Measurements from ENCODE around the gene COL18A1. TPM values are rescaled to one million over a fixed set of nuclear protein-coding genes. Genes with fewer than 3 reads are reported as not detected.

The COL18A1 gene
- total RNA-seq, 4 donors from 2014 or later = 18.6 to 85.0 (median 33.0) TPM

DNA sequence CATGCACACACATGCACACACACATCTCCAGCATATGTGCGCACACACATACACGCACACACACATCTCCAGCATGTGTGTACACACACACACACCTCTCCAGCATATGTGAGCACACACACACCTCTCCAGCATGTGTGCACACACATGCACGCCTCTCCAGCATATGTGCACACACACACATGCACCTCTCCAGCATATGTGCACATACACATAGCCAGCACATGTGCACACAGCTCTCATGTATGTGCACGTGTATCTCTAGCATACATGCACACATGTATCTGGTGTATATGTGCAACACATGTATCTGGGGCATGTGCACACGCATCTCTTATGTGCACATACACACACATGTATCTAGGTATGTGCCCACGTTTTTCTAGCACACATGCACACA, 79.4 kb downstream of the COL18A1 start:
- Histone ChIP-seq H3K36me3 (peaks cover 0 to 5% (median 0%) of the 10 kb centered on the region in 3 donors), H3K4me1 (no peaks in the 10 kb centered on the region), H3K27me3 (no peaks in the 10 kb centered on the region), H3K9me3 (no peaks in the 10 kb centered on the region), H3K4me3 (no peak overlapping the region), H3K27ac (no peak overlapping the region)
- DNase-seq = no peak
- no peak for TF ChIP-seq POLR2A (IDR thresholded peaks at IDR 0.05)
- TF ChIP-seq CTCF (IDR thresholded peaks at IDR 0.05) = no peak

DNA sequence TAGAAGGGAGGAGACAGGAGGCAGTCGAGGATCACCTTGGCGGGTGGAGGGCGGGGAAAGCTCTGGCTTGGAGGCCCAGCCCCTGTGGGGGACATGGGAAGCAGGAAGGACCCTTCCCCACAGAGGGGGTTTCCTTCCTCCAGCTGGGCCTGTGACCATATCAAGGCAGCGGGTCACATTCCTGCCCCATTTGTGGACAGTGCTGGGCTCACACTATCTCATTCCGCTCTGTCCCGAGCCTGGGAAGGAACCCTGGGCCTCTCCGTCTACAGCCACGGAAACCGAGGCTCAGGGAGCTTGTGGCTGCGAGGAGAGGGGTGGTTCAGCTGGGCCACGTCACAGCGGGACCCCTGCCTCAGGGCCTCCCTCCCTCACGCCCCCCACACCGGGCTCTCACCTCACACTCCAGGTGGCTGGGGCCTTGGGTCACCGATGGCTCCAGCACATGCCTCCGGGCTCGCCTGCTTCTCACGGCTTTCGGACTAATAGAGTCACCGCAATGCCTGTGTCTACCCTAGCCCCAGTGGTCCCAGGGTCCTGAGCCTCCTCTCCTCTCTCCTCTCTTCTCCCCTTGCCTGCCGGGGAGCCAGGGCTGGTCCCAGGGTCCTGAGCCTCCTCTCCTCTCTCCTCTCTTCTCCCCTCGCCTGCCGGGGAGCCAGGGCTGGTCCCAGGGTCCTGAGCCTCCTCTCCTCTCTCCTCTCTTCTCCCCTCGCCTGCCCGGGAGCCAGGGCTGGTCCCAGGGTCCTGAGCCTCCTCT, 80.9 kb downstream of the COL18A1 start:
- Histone ChIP-seq H3K9me3 (no peaks in the 10 kb centered on the region), H3K4me3 (no peak overlapping the region), H3K27me3 (no peaks in the 10 kb centered on the region), H3K4me1 (no peaks in the 10 kb centered on the region), H3K27ac (no peak overlapping the region), H3K36me3 (peaks cover 0 to 5% (median 0%) of the 10 kb centered on the region in 3 donors)
- no peak for DNase-seq
- TF ChIP-seq POLR2A (IDR thresholded peaks at IDR 0.05) = no peak
- no peak for TF ChIP-seq CTCF (IDR thresholded peaks at IDR 0.05)

DNA sequence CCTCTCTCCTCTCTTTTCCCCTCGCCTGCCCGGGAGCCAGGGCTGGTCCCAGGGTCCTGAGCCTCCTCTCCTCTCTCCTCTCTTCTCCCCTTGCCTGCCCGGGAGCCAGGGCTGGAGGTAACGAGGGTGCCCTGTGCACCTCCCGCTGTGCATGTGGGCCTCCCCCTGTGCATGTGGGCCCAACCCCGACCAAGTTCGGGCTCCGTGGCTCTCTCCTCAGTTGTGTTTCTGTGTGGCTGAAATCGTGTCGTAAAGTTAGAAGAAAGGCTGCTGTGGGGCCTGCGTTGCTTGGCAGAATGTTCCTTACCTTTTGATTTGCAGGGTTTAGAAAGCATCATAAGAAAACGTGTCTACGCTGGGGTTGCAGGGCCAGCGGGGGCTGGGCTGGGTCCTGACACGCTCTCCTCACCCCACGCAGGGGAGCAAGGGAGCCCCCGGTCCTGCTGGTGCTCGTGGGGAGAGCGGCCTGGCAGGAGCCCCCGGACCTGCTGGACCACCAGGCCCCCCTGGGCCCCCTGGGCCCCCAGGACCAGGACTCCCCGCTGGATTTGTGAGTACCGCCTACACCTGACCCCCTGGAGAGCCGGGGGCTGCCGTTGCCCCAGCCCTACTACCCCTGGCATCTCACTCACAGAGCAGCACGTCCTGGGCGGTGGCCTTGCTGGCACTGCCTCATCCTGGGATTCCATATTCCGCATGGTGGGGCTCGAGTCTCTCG, 81.6 kb downstream of the COL18A1 start:
- Histone ChIP-seq H3K36me3 (peaks cover 0 to 5% (median 0%) of the 10 kb centered on the region in 3 donors), H3K27ac (no peak overlapping the region), H3K4me1 (no peaks in the 10 kb centered on the region), H3K9me3 (no peaks in the 10 kb centered on the region), H3K4me3 (no peak overlapping the region), H3K27me3 (no peaks in the 10 kb centered on the region)
- TF ChIP-seq POLR2A (IDR thresholded peaks at IDR 0.05) (no peak), CTCF (IDR thresholded peaks at IDR 0.05) (no peak)
- DNase-seq = no peak

DNA sequence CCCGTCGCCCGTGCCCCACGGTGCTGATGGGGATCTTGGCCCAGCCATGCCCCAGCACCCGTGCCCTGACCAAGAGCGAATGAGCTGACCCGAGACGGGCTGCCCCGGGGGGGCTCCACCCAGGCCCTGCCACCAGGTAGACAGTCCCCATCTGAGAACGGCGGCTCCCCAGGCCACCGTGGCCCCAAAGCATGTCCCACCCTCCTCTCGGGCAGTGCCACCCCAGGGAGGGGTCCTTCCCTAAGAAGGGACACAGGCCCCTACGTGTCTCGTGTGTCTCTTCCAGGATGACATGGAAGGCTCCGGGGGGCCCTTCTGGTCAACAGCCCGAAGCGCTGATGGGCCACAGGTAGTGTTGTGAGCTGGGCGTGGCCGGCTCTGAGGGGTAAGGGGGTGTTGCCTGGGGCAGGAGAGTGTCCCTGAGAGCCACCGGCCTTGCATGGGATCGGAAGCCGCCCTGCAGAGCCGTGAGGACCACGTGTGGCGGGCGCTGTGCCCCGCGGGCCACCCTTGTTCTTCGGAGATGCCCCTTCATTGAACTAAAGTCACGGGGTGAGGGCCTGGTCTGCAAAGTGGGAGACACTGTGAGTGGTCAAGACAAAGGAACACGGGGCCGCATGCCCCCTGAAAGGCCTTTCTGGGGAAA, 82.3 kb downstream of the COL18A1 start:
- H3K27me3 ChIP-seq = no peaks in the 10 kb centered on the region
- no peak for DNase-seq
- TF ChIP-seq POLR2A (IDR thresholded peaks at IDR 0.05) (no peak), CTCF (IDR thresholded peaks at IDR 0.05) (no peak)
- no peak overlapping the region for H3K27ac ChIP-seq
- peaks cover 0 to 5% (median 0%) of the 10 kb centered on the region in 3 donors for H3K36me3 ChIP-seq
- no peaks in the 10 kb centered on the region for H3K9me3 ChIP-seq
- no peaks in the 10 kb centered on the region for H3K4me1 ChIP-seq
- H3K4me3 ChIP-seq = no peak overlapping the region

DNA sequence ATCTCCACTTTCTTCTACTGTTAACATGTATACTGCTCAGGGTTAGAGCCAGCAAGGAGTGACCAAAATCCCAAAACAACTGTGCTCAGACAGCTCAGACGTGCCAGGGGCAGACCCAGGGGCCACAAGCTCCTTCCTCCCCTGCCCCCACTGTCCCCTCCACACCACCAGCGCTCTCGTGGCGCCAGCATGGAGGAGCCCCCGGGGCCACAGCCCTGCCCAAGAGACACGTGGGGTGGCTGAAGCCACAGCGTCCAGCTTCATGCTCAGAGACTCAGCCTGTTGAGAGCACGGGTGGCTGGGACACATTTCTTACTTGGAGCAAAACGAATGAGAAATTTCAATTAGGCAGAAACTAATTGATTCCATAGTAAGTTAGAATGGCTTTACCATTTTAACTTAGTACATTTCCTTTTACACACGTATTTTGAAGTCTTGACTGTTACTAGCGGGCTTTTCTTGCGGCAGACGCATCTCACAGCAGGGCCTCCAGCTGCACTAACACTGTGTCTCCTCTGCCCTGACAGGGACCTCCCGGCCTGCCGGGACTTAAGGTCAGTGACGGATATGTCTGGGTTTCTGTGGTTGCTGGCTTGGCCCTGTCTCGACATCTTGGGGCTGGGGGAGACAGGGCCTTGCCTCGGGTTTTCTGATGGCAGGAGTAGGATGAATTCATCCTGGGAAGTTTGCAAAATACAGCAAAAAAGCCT, 83.1 kb downstream of the COL18A1 start:
- H3K4me1 ChIP-seq = no peaks in the 10 kb centered on the region
- H3K36me3 ChIP-seq = peaks cover 0 to 5% (median 0%) of the 10 kb centered on the region in 3 donors
- no peaks in the 10 kb centered on the region for H3K27me3 ChIP-seq
- no peak overlapping the region for H3K27ac ChIP-seq
- H3K9me3 ChIP-seq = no peaks in the 10 kb centered on the region
- no peak overlapping the region for H3K4me3 ChIP-seq
- DNase-seq = no peak
- TF ChIP-seq POLR2A (IDR thresholded peaks at IDR 0.05) = no peak
- TF ChIP-seq CTCF (IDR thresholded peaks at IDR 0.05) = no peak
